Stimulated activated CD4-positive, alpha-beta T cell treated with anti-CD3 and anti-CD28 coated beads, TNF-alpha, amount 100 ng/mL, for 48 hours (primary cell): Measurements from ENCODE around the gene CPNE2.

Source experiments
- DNase-seq, 3 donors: peaks; one replicate each; pipeline ENCODE4 v3.0.0-alpha.2; 2020; ENCODE audit warnings: low read depth in 3 of 3

CPNE2 gene

GRCh38 chr16:57123974-57124674 is 31.7 kb downstream of the CPNE2 start:
- DNase-seq: no peak

DNA sequence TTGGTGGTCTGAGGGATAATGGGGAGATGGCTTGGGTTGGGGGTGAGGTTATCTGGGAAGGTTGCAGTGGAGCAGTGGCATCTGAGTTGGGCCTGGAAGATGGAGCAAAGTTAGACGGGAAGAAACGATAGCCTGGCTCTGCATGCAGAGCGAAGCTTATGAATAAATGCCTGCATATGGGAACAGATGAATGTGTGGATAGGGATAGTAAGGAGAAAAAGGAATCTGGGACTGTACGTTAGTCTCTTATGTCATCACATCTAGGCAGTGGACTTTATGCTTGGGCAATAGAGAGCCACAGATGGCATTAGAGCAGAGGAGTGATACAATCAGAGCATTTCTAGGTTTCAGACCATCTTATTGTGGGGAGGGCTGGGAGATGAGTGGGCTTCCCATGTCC is 33.0 kb downstream of the CPNE2 start:
- DNase-seq: no peak

DNA sequence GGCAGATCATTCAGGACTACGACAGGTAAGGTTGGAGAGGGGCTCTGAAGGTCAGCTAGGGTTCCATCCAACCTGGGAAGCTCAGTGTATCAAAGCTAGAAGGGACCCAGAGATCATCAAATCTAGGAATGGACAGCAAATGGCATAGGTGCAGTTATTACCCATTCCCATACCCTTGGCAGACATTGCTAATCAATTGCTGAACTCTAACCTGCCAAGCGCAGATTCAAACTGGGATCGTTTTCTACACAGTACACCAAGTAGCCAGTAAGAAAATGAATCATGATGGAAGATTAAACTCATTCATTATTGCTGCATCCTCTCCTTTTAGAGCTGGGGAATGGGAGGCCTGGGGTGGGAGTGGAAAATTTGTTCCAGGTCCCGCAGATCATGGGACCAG is 33.6 kb downstream of the CPNE2 start:
- no peak for DNase-seq

- DNase-seq: no peak
Observed at GRCh38 chr16:57126411-57126810, 34.0 kb downstream of the CPNE2 start.

DNA sequence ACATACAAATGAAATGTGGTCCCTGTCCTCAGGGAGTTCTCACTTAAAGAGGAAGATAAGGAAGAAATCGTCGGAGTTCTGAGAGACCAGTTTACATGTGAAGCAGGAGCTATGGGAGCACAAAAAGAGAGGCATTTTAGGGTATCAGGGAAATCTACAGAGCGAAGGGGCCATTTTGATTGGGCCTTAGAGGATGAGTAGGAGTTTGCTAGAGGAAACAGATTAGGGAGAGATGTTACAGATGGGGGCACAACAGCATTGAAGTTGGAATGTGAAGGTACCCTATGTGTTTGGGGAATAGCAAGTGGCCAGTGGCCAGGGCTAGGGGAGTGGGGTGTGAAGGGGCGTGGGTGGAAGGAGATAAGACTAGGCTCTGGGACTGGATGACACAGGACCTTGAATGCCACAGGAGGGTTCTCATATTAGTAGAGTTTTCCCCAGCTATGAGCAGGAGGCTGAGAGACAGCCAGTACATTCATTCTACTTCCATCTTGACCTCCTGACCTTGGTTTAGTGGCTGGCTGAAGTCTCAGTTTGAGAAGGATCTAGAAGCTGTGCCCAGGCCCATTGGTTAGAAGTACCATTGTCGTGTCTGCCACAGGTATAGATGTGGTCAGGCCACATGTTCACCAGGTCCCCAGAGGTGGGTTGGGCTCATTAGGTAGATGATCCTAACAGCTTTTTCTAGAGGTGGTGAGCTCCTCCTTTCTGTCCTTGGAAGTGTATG is 34.8 kb downstream of the CPNE2 start:
- no peak for DNase-seq

GRCh38 chr16:57127836-57128235 is 35.5 kb downstream of the CPNE2 start:
- no peak for DNase-seq

GRCh38 chr16:57128771-57129389 is 36.5 kb downstream of the CPNE2 start:
- DNase-seq: peak in 1 of 3 donors; percentile 17

DNA sequence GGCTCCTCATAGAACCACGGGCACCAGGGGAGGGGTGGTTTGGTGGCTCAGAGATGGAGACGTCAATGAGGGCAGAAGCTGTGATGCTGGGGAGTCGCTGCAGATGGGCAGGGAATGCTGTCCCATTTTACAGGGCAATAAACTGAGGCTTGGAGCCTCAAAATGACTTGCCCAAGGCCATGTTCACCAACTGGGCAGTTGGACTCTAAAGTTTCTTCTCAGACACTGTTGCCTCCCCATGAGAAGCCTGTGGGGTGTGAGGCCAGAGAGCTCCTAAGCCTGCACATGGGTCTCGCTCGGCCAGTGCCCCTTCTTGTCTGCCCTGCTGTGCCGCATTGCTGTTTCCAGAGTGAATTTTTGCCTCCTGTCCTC is 38.6 kb downstream of the CPNE2 start:
- DNase-seq: no peak

DNA sequence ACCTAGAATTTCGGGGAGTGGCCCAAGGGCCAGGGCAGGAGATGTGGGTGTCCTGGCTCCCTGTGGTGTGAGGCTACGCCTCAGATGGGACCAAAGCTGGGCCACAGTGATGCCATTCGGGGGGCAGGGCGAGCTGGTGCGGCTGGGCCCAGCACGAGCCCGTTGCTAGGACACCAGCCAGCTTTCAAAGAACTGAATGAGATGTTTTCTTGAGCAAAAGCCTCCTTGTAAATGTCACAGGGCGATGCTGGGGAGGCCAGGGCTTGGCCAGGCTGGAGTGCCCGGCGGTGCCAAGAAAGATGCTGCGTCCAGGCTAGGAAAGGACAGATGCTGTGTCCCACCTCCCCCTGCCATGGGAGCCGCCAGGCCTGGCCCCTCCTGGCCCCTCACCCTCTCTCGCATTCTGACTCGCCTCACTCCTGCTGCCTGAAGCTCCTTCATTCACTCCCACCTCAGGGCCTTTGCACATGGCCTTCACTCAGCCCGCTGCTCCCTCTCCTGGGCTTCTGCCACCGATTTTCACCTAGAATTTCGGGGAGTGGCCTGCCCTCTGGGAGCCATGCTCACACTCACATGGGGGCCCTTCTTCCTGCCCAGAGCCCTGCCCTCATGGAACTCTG is 39.1 kb downstream of the CPNE2 start:
- DNase-seq: no peak

GRCh38 chr16:57132470-57132869 is 40.1 kb downstream of the CPNE2 start:
- no peak for DNase-seq

- DNase-seq: no peak
Observed at GRCh38 chr16:57133031-57133430, 40.6 kb downstream of the CPNE2 start.

DNA sequence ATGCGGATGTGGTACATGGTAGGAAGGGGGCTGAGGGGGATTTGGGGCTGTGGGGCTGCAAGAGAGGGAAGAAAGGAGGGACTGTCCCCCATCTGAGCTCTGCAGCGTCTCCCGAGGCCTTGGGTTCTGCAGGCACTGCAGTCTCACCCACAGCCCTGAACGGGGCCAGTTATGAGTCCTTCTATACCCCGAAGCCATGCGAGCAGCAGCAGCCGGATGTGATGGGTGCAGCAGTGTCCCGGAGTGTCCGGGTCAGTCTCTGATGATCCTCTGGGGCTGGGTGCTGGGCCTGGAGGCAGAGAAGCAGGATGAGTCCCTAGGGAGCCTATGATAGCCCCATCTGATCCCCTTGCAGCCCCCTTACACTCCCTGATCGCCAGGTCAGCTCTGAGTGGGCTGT is 41.5 kb downstream of the CPNE2 start:
- DNase-seq: no peak

GRCh38 chr16:57134982-57135381 is 42.6 kb downstream of the CPNE2 start:
- no peak for DNase-seq

DNA sequence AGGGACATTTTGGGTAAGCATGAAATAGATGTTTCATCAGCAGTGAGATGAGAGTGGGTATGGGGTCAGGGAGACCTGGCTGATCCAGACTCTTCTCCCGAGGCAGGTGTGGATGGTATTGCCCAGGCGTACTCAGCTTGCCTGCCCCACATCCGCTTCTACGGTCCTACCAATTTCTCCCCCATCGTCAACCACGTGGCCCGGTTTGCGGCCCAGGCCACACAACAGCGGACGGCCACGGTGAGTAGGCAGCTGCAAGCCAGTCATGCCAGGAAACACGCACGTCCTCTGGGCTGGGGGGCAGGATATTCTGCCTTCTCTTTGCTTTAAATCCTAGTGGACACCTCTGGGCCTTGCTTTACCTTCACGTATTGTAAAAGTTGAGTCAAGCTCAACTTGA is 44.7 kb downstream of the CPNE2 start:
- no peak for DNase-seq

GRCh38 chr16:57137566-57138273 is 45.3 kb downstream of the CPNE2 start:
- DNase-seq: no peak

- no peak for DNase-seq
Observed at GRCh38 chr16:57138281-57138935, 46.0 kb downstream of the CPNE2 start.

DNA sequence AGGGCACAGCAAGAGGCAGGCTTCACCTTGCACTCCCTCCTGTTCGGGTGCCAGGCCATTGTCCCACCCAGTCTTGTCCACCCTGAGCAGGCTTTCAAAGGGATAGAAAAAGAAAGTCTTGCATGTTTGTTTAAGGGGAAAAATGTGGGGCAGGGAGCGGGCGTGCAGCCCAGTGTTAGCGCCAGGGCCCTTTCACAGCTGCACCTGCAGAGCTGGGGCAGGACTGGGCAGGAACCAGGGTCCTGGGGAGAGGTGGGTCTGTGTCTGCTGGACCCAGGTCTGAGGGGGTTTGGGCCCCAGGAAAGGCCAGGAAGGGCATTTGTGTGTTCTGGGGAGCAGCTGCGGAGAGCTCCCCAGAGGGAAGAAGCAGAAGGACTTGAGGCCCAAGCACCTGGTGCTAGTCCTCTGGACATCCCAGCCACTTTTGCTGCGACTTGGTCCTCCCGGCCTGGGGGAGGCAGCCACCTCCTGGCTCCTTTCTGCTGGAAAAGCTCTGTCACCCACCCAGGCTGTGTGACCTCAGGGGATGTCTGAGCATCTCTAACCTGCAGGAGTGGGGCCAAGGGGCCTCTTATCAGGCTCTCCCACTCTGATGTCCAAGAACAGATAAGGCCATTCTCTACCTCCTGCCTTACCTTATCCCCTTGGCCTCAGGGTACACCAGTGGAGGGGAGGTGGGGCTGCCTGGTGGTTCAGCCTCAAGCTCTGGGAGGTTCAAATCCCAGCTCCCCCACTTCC is 48.7 kb downstream of the CPNE2 start:
- DNase-seq: no peak

GRCh38 chr16:57141822-57142631 is 49.6 kb downstream of the CPNE2 start:
- no peak for DNase-seq

DNA sequence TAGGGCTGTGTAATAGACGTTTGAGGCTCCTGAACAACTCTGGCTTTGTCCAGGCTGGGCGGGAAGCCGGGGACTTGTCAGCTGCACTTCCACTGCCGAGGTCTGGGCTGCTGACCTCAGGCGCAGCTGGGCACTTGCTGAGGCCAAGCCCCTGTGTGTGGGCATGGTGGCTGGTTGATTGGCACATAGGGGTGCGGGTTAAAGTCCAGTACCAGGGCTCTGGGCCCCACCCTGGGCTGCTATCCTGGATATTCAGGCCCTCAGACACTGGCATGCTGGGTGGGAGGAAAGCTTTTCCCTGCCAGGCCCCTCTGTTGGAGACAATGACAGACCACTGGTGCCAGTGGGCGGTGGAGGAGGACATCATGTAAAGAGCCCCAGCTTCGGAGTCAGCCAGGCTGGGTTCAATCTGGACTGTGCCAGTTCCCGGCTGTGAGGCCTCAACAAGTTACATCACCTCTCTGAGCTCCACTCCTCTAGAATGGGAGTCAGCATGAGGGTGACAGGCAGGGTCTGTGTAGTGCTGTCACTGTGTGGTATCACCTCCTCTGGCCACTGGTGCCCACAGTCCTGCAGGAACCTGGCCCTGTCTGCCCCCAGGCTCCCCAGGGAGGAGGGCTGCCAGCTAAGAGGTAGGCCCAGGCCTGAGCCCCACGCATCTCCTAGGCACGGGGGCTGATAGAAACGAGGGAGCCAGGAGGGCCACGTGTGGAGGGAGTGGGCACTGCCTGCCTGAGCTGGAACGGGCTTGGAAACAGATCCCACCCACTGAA is 51.0 kb downstream of the CPNE2 start:
- no peak for DNase-seq
